ENCODE measurements around the gene MAD2L1.
"Not testable (repeated sequence)": the region's sequence is repeated elsewhere in the genome, so short reads cannot be mapped to it uniquely, and the experiment has no call there.

The MAD2L1 gene

GRCh38 chr4:120078216-120078615 lies 11.6 kb upstream of the MAD2L1 start:
- H3K4me1 ChIP-seq (ENCODE audit: insufficient read depth, low read length), result peaks cover 11% of the 10 kb centered on the region; the same call in 1 of the 2 replicates
- no peaks in the 10 kb centered on the region for H3K36me3 ChIP-seq (ENCODE audit: insufficient read depth, low read length)
- H3K9me3 ChIP-seq (ENCODE audit: control insufficient read depth, insufficient read depth, low read length), result no peaks in the 10 kb centered on the region
- H3K9ac ChIP-seq (ENCODE audit: low read depth, low read length), result no peak overlapping the region

- Histone ChIP-seq H3K36me3 (ENCODE audit: insufficient read depth, low read length) (no peaks in the 10 kb centered on the region), H3K4me1 (ENCODE audit: insufficient read depth, low read length) (peaks cover 5% of the 10 kb centered on the region; the same call in 1 of the 2 replicates), H3K9me3 (ENCODE audit: control insufficient read depth, insufficient read depth, low read length) (no peaks in the 10 kb centered on the region), H3K9ac (ENCODE audit: low read depth, low read length) (no peak overlapping the region)
Observed at GRCh38 chr4:120071192-120071795, 4.6 kb upstream of the MAD2L1 start.

GRCh38 chr4:120070196-120070595 lies 3.5 kb upstream of the MAD2L1 start:
- no peaks in the 10 kb centered on the region for H3K36me3 ChIP-seq (ENCODE audit: insufficient read depth, low read length)
- H3K9ac ChIP-seq (ENCODE audit: low read depth, low read length), result no peak overlapping the region

GRCh38 chr4:120065974-120066516 lies 603 bp downstream of the MAD2L1 start:
- Histone ChIP-seq H3K9me3 (ENCODE audit: control insufficient read depth, insufficient read depth, low read length) (no peaks in the 10 kb centered on the region), H3K36me3 (ENCODE audit: insufficient read depth, low read length) (peaks cover 13% of the 10 kb centered on the region), H3K9ac (ENCODE audit: low read depth, low read length) (peak overlapping the region; percentile 92), H3K4me1 (ENCODE audit: insufficient read depth, low read length) (peaks cover 9% of the 10 kb centered on the region)

More at GRCh38 chr4:120070196-120070595, 3.5 kb upstream of the MAD2L1 start:
- Histone ChIP-seq H3K9me3 (ENCODE audit: control insufficient read depth, insufficient read depth, low read length) (no peaks in the 10 kb centered on the region), H3K4me1 (ENCODE audit: insufficient read depth, low read length) (peaks cover 5% of the 10 kb centered on the region; the same call in 1 of the 2 replicates)

GRCh38 chr4:120064887-120065286 lies 1.8 kb downstream of the MAD2L1 start:
- Histone ChIP-seq H3K9me3 (ENCODE audit: control insufficient read depth, insufficient read depth, low read length) (no peaks in the 10 kb centered on the region), H3K36me3 (ENCODE audit: insufficient read depth, low read length) (peaks cover 17% of the 10 kb centered on the region), H3K4me1 (ENCODE audit: insufficient read depth, low read length) (peaks cover 7% of the 10 kb centered on the region), H3K9ac (ENCODE audit: low read depth, low read length) (no peak overlapping the region)

GRCh38 chr4:120063711-120064110 lies 2.9 kb downstream of the MAD2L1 start:
- not testable (repeated sequence) for H3K4me1 ChIP-seq (ENCODE audit: insufficient read depth, low read length)

GRCh38 chr4:120062663-120063195 lies 3.9 kb downstream of the MAD2L1 start:
- Histone ChIP-seq H3K9ac (ENCODE audit: low read depth, low read length) (no peak overlapping the region), H3K4me1 (ENCODE audit: insufficient read depth, low read length) (peaks cover 4% of the 10 kb centered on the region; the same call in 1 of the 2 replicates), H3K36me3 (ENCODE audit: insufficient read depth, low read length) (peaks cover 17% of the 10 kb centered on the region), H3K9me3 (ENCODE audit: control insufficient read depth, insufficient read depth, low read length) (no peaks in the 10 kb centered on the region)

More at GRCh38 chr4:120063711-120064110, 2.9 kb downstream of the MAD2L1 start:
- not testable (repeated sequence) for H3K9me3 ChIP-seq (ENCODE audit: control insufficient read depth, insufficient read depth, low read length); H3K9ac ChIP-seq (ENCODE audit: low read depth, low read length)
- H3K36me3 ChIP-seq (ENCODE audit: insufficient read depth, low read length), result peaks cover 17% of the 10 kb centered on the region

GRCh38 chr4:120059036-120059435 lies 7.6 kb downstream of the MAD2L1 start:
- peaks cover 18% of the 10 kb centered on the region; the same call in 1 of the 2 replicates for H3K36me3 ChIP-seq (ENCODE audit: insufficient read depth, low read length)
- no peaks in the 10 kb centered on the region for H3K9me3 ChIP-seq (ENCODE audit: control insufficient read depth, insufficient read depth, low read length)
- no peaks in the 10 kb centered on the region; the same call in 1 of the 2 replicates for H3K4me1 ChIP-seq (ENCODE audit: insufficient read depth, low read length)
- no peak overlapping the region for H3K9ac ChIP-seq (ENCODE audit: low read depth, low read length)

- no peaks in the 10 kb centered on the region for H3K9me3 ChIP-seq (ENCODE audit: control insufficient read depth, insufficient read depth, low read length)
- no peak overlapping the region for H3K9ac ChIP-seq (ENCODE audit: low read depth, low read length)
- H3K4me1 ChIP-seq (ENCODE audit: insufficient read depth, low read length), result no peaks in the 10 kb centered on the region
- H3K36me3 ChIP-seq (ENCODE audit: insufficient read depth, low read length), result peaks cover 11% of the 10 kb centered on the region; the same call in 1 of the 2 replicates
Observed at GRCh38 chr4:120057416-120057815, 9.2 kb downstream of the MAD2L1 start.

- Histone ChIP-seq H3K9ac (ENCODE audit: low read depth, low read length) (no peak overlapping the region), H3K9me3 (ENCODE audit: control insufficient read depth, insufficient read depth, low read length) (no peaks in the 10 kb centered on the region), H3K36me3 (ENCODE audit: insufficient read depth, low read length) (peaks cover 11% of the 10 kb centered on the region; the same call in 1 of the 2 replicates), H3K4me1 (ENCODE audit: insufficient read depth, low read length) (no peaks in the 10 kb centered on the region)
Observed at GRCh38 chr4:120056246-120056645, 10.4 kb downstream of the MAD2L1 start.

GRCh38 chr4:120055795-120056194 lies 10.9 kb downstream of the MAD2L1 start:
- no peak overlapping the region for H3K9ac ChIP-seq (ENCODE audit: low read depth, low read length)
- H3K9me3 ChIP-seq (ENCODE audit: control insufficient read depth, insufficient read depth, low read length), result no peaks in the 10 kb centered on the region
- H3K4me1 ChIP-seq (ENCODE audit: insufficient read depth, low read length), result no peaks in the 10 kb centered on the region
- peaks cover 11% of the 10 kb centered on the region; the same call in 1 of the 2 replicates for H3K36me3 ChIP-seq (ENCODE audit: insufficient read depth, low read length)

GRCh38 chr4:120055162-120055561 lies 11.5 kb downstream of the MAD2L1 start:
- Histone ChIP-seq H3K4me1 (ENCODE audit: insufficient read depth, low read length) (no peaks in the 10 kb centered on the region), H3K36me3 (ENCODE audit: insufficient read depth, low read length) (peaks cover 8% of the 10 kb centered on the region; the same call in 1 of the 2 replicates), H3K9ac (ENCODE audit: low read depth, low read length) (no peak overlapping the region), H3K9me3 (ENCODE audit: control insufficient read depth, insufficient read depth, low read length) (no peaks in the 10 kb centered on the region)

- H3K36me3 ChIP-seq (ENCODE audit: insufficient read depth, low read length), result peaks cover 8% of the 10 kb centered on the region; the same call in 1 of the 2 replicates
- 0 out of 2 replicates have a peak, but pooled peaks cover 4% of the 10 kb centered on the region for H3K4me1 ChIP-seq (ENCODE audit: insufficient read depth, low read length)
Observed at GRCh38 chr4:120053911-120054310, 12.7 kb downstream of the MAD2L1 start.

GRCh38 chr4:120052856-120053255 lies 13.8 kb downstream of the MAD2L1 start:
- H3K36me3 ChIP-seq (ENCODE audit: insufficient read depth, low read length), result peaks cover 8% of the 10 kb centered on the region; the same call in 1 of the 2 replicates
- no peak overlapping the region for H3K9ac ChIP-seq (ENCODE audit: low read depth, low read length)
- H3K9me3 ChIP-seq (ENCODE audit: control insufficient read depth, insufficient read depth, low read length), result no peaks in the 10 kb centered on the region
- 0 out of 2 replicates have a peak, but pooled peaks cover 4% of the 10 kb centered on the region for H3K4me1 ChIP-seq (ENCODE audit: insufficient read depth, low read length)

More at GRCh38 chr4:120053911-120054310, 12.7 kb downstream of the MAD2L1 start:
- Histone ChIP-seq H3K9me3 (ENCODE audit: control insufficient read depth, insufficient read depth, low read length) (no peaks in the 10 kb centered on the region), H3K9ac (ENCODE audit: low read depth, low read length) (no peak overlapping the region)

GRCh38 chr4:120051253-120051652 lies 15.4 kb downstream of the MAD2L1 start:
- Histone ChIP-seq H3K9ac (ENCODE audit: low read depth, low read length) (no peak overlapping the region), H3K4me1 (ENCODE audit: insufficient read depth, low read length) (0 out of 2 replicates have a peak, but pooled peaks cover 4% of the 10 kb centered on the region), H3K9me3 (ENCODE audit: control insufficient read depth, insufficient read depth, low read length) (no peaks in the 10 kb centered on the region), H3K36me3 (ENCODE audit: insufficient read depth, low read length) (no peaks in the 10 kb centered on the region; the same call in 1 of the 2 replicates)
